Measurements from ENCODE around the gene E2F4. TPM values are rescaled to one million over a fixed set of nuclear protein-coding genes. Genes with fewer than 3 reads are reported as not detected.

The E2F4 gene
- total RNA-seq, 1 experiment from 2014 or later, result 86.2 TPM

- peaks cover 38% of the 10 kb centered on the region for H3K4me1 ChIP-seq (ENCODE audit: insufficient read depth, low read length)
- peak overlapping the region; percentile 69 for H3K4me2 ChIP-seq (ENCODE audit: low read length)
- TF ChIP-seq EZH2 (IDR thresholded peaks at IDR 0.05; ENCODE audit: low read length, unreplicated experiment) (no peak), EZH2phosphoT487 (IDR thresholded peaks at IDR 0.05; ENCODE audit: borderline replicate concordance, low read length) (no peak), CTCF (conservative IDR thresholded peaks at IDR 0.05; ENCODE audit: low read depth, low read length) (no peak)
- H3K27me3 ChIP-seq (ENCODE audit: low read length), result no peaks in the 10 kb centered on the region
- ChIA-PET CTCF (interaction anchor here (1.0 kb wide), 1 partner anchor 16 kb away, joined by 10 read pairs; no protein-coding TSS in a partner anchor), POLR2A (ENCODE audit: unreplicated experiment) (interaction anchor here (0.5 kb wide), 1 partner anchor 76 kb away, joined by 3 read pairs; the partner anchor contains the start of gene FHOD1)
- peak overlapping the region; percentile 59 for H3K4me3 ChIP-seq (ENCODE audit: low read length)
- 0 out of 2 replicates have a peak overlapping the region, but pooled peaks have one; percentile 45 for H2AFZ ChIP-seq (ENCODE audit: low read length)
- intact Hi-C loops (cut with micrococcal nuclease), result no loop called here
- H3K9ac ChIP-seq (ENCODE audit: low read length), result peak overlapping the region; percentile 75
- TSS peak; percentile 41 for BruUV-seq (replicated peaks)
- H4K20me1 ChIP-seq (ENCODE audit: low read length), result no peaks in the 10 kb centered on the region
- ATAC-seq (peak; percentile 2), DNase-seq (no peak)
- H3K9me2 ChIP-seq (replicated peaks; ENCODE audit: low read length), result no peaks in the 10 kb centered on the region
- H3K79me2 ChIP-seq (ENCODE audit: low read length), result peaks cover 22% of the 10 kb centered on the region
- no peaks in the 10 kb centered on the region for H3K36me3 ChIP-seq (ENCODE audit: low read depth, low read length)
- peak overlapping the region; percentile 76 for H3K27ac ChIP-seq (ENCODE audit: low read length)
- no peaks in the 10 kb centered on the region for H3K9me3 ChIP-seq (ENCODE audit: low read length)
- no peaks in the 10 kb centered on the region for H3F3A ChIP-seq (ENCODE audit: low read length, unreplicated experiment)
Observed at GRCh38 chr16:67170949-67171649, 20.9 kb upstream of the E2F4 start.

- TF ChIP-seq EZH2 (IDR thresholded peaks at IDR 0.05; ENCODE audit: low read length, unreplicated experiment) (no peak), EZH2phosphoT487 (IDR thresholded peaks at IDR 0.05; ENCODE audit: borderline replicate concordance, low read length) (no peak), CTCF (conservative IDR thresholded peaks at IDR 0.05; ENCODE audit: low read depth, low read length) (no peak)
- peak overlapping the region; percentile 65; the same call in 1 of the 2 replicates for H3K9ac ChIP-seq (ENCODE audit: low read length)
- no peaks in the 10 kb centered on the region for H3K9me2 ChIP-seq (replicated peaks; ENCODE audit: low read length)
- ATAC-seq (no peak), DNase-seq (no peak)
- H3F3A ChIP-seq (ENCODE audit: low read length, unreplicated experiment), result no peaks in the 10 kb centered on the region
- H3K4me2 ChIP-seq (ENCODE audit: low read length), result peak overlapping the region; percentile 97
- no peaks in the 10 kb centered on the region for H3K27me3 ChIP-seq (ENCODE audit: low read length)
- intact Hi-C loops (cut with micrococcal nuclease), result no loop called here
- H3K9me3 ChIP-seq (ENCODE audit: low read length), result no peaks in the 10 kb centered on the region
- no peaks in the 10 kb centered on the region for H4K20me1 ChIP-seq (ENCODE audit: low read length)
- peak overlapping the region; percentile 69 for H3K27ac ChIP-seq (ENCODE audit: low read length)
- no TSS peak for BruUV-seq (replicated peaks)
- no peaks in the 10 kb centered on the region for H3K36me3 ChIP-seq (ENCODE audit: low read depth, low read length)
- H3K4me1 ChIP-seq (ENCODE audit: insufficient read depth, low read length), result peaks cover 44% of the 10 kb centered on the region
- POLR2A ChIA-PET (ENCODE audit: unreplicated experiment), result interaction anchor here (0.6 kb wide), 1 partner anchor 556 kb away, joined by 4 read pairs; no protein-coding TSS in a partner anchor
- CTCF ChIA-PET, result interaction anchor here (1.0 kb wide), 1 partner anchor 11 kb away, joined by 7 read pairs; no protein-coding TSS in a partner anchor
- peaks cover 22% of the 10 kb centered on the region for H3K79me2 ChIP-seq (ENCODE audit: low read length)
- peak overlapping the region; percentile 71 for H3K4me3 ChIP-seq (ENCODE audit: low read length)
- peak overlapping the region; percentile 54 for H2AFZ ChIP-seq (ENCODE audit: low read length)
Observed at GRCh38 chr16:67173323-67173722, 18.6 kb upstream of the E2F4 start.
